Measurements from ENCODE around the gene MDC1. TPM values are rescaled to one million over a fixed set of nuclear protein-coding genes. Genes with fewer than 3 reads are reported as not detected.

MDC1 gene
- total and polyA plus RNA-seq, 2 donors (not counting 3 experiments of a cell fraction or from before 2014, with no cell fraction given): 16.8 to 42.3 TPM

DNA sequence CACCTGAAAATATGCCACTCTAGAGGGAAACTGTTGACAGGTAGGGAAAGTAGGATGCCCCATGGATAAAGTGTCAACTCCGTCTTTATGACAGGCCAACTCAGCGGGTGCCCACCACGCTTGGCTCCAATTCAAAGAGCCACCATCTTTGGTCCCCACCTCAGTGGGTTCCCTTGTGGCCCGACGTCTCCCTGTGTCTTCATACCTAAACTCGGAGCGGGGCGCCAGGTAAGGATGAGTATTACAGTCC, 277 bp downstream of the MDC1 start:
- H3K9ac ChIP-seq (replicated peaks; ENCODE audit: extremely low read depth, insufficient read depth, low read length): peak overlapping the region; percentile 72
- peak overlapping the region; percentile 7 to 80 (median 72) for H3K4me3 ChIP-seq (replicated peaks in 1 of 3; ENCODE audit: insufficient read depth in 1 of 3, low read depth in 1 of 3, low read length in 3 of 3)
- DNase-seq (ENCODE audit: low read depth, low spot score): no peak
- H4K20me1 ChIP-seq (replicated peaks; ENCODE audit: control insufficient read depth, extremely low read depth, insufficient read depth, low read length): no peaks in the 10 kb centered on the region
- no peak for FAIRE-seq
- no peaks in the 10 kb centered on the region for H3K27me3 ChIP-seq (ENCODE audit: control insufficient read depth in 2 of 2, insufficient read depth in 2 of 2, low read length in 2 of 2)
- peak overlapping the region; percentile 92 for H3K4me2 ChIP-seq (ENCODE audit: insufficient read depth, low read length)
- H3K9me1 ChIP-seq (replicated peaks; ENCODE audit: control insufficient read depth, extremely low read depth, insufficient read depth, low read length): no peaks in the 10 kb centered on the region
- H3K79me2 ChIP-seq (ENCODE audit: control insufficient read depth, insufficient read depth, low read length): peaks cover 30% of the 10 kb centered on the region
- BruUV-seq (replicated peaks): TSS peak; percentile 57
- no peak for TF ChIP-seq FOS (IDR thresholded peaks at IDR 0.05; ENCODE audit: borderline replicate concordance, insufficient read depth, low read length)
- no peak for TF ChIP-seq MAX (IDR thresholded peaks at IDR 0.05; ENCODE audit: insufficient read depth, insufficient read length)
- no peak for TF ChIP-seq MYC (IDR thresholded peaks at IDR 0.05; ENCODE audit: low read depth, low read length)
- TF ChIP-seq JUN (IDR thresholded peaks at IDR 0.05; ENCODE audit: borderline replicate concordance, insufficient read depth, insufficient read length, low read depth): no peak
- intact Hi-C loops (cut with micrococcal nuclease) (loop anchor here (1.0 kb wide), 3 partner anchors 30 to 100 kb away; partner anchors contain the start of genes MRPS18B and PPP1R10), dilution Hi-C loops (cut with MboI; ENCODE audit: extremely low pct_ligation_motif_present, low sequenced_read_pairs) (no loop called here)
- no peaks in the 10 kb centered on the region for H3K9me3 ChIP-seq (replicated peaks; ENCODE audit: control insufficient read depth, insufficient read depth, low read length)
- peaks cover 0 to 12% of the 10 kb centered on the region in 2 experiments for H3K36me3 ChIP-seq (ENCODE audit: control insufficient read depth in 2 of 2, extremely low read depth in 1 of 2, insufficient read depth in 2 of 2, low read length in 2 of 2)
- H3K4me1 ChIP-seq (ENCODE audit: control insufficient read depth, extremely low read depth, insufficient read depth, low read length): peaks cover 23% of the 10 kb centered on the region
- ChIA-PET POLR2A (interaction anchor here (0.8 to 2.9 kb wide), 7 partner anchors 13 to 102 kb away, joined by 3 to 18 read pairs (median 6); partner anchors contain the start of gene NRM), CTCF (interaction anchor here (0.7 to 1.8 kb wide), 14 partner anchors 10 to 371 kb away, joined by 3 to 29 read pairs (median 6); partner anchors contain the start of gene NRM)
- H3K27ac ChIP-seq (ENCODE audit: insufficient read depth, low read depth, low read length): peak overlapping the region; percentile 78
- H2AFZ ChIP-seq (ENCODE audit: low read depth, low read length): peak overlapping the region; percentile 47

- peaks cover 19% of the 10 kb centered on the region for H3K4me1 ChIP-seq (ENCODE audit: control insufficient read depth, extremely low read depth, insufficient read depth, low read length)
- BruUV-seq (replicated peaks): no TSS peak
- FAIRE-seq (no peak), DNase-seq (ENCODE audit: low read depth, low spot score) (no peak)
- no peak overlapping the region for H3K9ac ChIP-seq (replicated peaks; ENCODE audit: extremely low read depth, insufficient read depth, low read length)
- no peak overlapping the region for H3K4me2 ChIP-seq (ENCODE audit: insufficient read depth, low read length)
- H3K9me3 ChIP-seq (replicated peaks; ENCODE audit: control insufficient read depth, insufficient read depth, low read length): no peaks in the 10 kb centered on the region
- H3K27me3 ChIP-seq (ENCODE audit: control insufficient read depth in 2 of 2, insufficient read depth in 2 of 2, low read length in 2 of 2): no peaks in the 10 kb centered on the region
- no peak overlapping the region for H3K27ac ChIP-seq (ENCODE audit: insufficient read depth, low read depth, low read length)
- H3K36me3 ChIP-seq (ENCODE audit: control insufficient read depth in 2 of 2, extremely low read depth in 1 of 2, insufficient read depth in 2 of 2, low read length in 2 of 2): peaks cover 3 to 17% of the 10 kb centered on the region in 2 experiments
- TF ChIP-seq, protein P1, sequence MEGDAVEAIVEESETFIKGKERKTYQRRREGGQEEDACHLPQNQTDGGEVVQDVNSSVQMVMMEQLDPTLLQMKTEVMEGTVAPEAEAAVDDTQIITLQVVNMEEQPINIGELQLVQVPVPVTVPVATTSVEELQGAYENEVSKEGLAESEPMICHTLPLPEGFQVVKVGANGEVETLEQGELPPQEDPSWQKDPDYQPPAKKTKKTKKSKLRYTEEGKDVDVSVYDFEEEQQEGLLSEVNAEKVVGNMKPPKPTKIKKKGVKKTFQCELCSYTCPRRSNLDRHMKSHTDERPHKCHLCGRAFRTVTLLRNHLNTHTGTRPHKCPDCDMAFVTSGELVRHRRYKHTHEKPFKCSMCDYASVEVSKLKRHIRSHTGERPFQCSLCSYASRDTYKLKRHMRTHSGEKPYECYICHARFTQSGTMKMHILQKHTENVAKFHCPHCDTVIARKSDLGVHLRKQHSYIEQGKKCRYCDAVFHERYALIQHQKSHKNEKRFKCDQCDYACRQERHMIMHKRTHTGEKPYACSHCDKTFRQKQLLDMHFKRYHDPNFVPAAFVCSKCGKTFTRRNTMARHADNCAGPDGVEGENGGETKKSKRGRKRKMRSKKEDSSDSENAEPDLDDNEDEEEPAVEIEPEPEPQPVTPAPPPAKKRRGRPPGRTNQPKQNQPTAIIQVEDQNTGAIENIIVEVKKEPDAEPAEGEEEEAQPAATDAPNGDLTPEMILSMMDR (IDR thresholded peaks at IDR 0.05; ENCODE audit: extremely low read depth in 1 of 2, insufficient read depth in 1 of 2, low read depth in 1 of 2, low read length in 2 of 2): no peak
- TF ChIP-seq MYC (IDR thresholded peaks at IDR 0.05; ENCODE audit: low read depth, low read length): no peak
- TF ChIP-seq POLR2AphosphoS5 (IDR thresholded peaks at IDR 0.05; ENCODE audit: insufficient read depth, low read depth, low read length): no peak
- no peak for TF ChIP-seq FOS (IDR thresholded peaks at IDR 0.05; ENCODE audit: borderline replicate concordance, insufficient read depth, low read length)
- TF ChIP-seq JUN (IDR thresholded peaks at IDR 0.05; ENCODE audit: borderline replicate concordance, insufficient read depth, insufficient read length, low read depth): no peak
- no peak for TF ChIP-seq EZH2 (IDR thresholded peaks at IDR 0.05; ENCODE audit: borderline replicate concordance, low read depth, low read length, severe bottlenecking)
- TF ChIP-seq MAX (IDR thresholded peaks at IDR 0.05; ENCODE audit: insufficient read depth, insufficient read length): no peak
- no peak for TF ChIP-seq GATA2 (IDR thresholded peaks at IDR 0.05; ENCODE audit: insufficient read depth, insufficient read length, low read depth, low read length)
- no peak for TF ChIP-seq POLR2A (IDR thresholded peaks at IDR 0.05; ENCODE audit: low read depth, low read length)
- H3K79me2 ChIP-seq (ENCODE audit: control insufficient read depth, insufficient read depth, low read length): peaks cover 12% of the 10 kb centered on the region
- intact Hi-C loops (cut with micrococcal nuclease) (no loop called here), dilution Hi-C loops (cut with MboI; ENCODE audit: extremely low pct_ligation_motif_present, low sequenced_read_pairs) (no loop called here)
- no peaks in the 10 kb centered on the region for H4K20me1 ChIP-seq (replicated peaks; ENCODE audit: control insufficient read depth, extremely low read depth, insufficient read depth, low read length)
- POLR2A ChIA-PET: no interaction called here
- CTCF ChIA-PET: no interaction called here
- no peaks in the 10 kb centered on the region for H3K9me1 ChIP-seq (replicated peaks; ENCODE audit: control insufficient read depth, extremely low read depth, insufficient read depth, low read length)
- H2AFZ ChIP-seq (ENCODE audit: low read depth, low read length): no peak overlapping the region
- H3K4me3 ChIP-seq (replicated peaks in 1 of 3; ENCODE audit: insufficient read depth in 1 of 3, low read depth in 1 of 3, low read length in 3 of 3): no peak overlapping the region
These were observed 2.8 kb downstream of the MDC1 start for GRCh38 chr6:30714263-30714662.

All from endothelial cell of umbilical vein (primary cell).